PC-3 (cell line): ENCODE data around the gene GPC6. TPM values are rescaled to one million over a fixed set of nuclear protein-coding genes. Genes with fewer than 3 reads are reported as not detected.
A peak's percentile ranks its signal among the peaks of the same experiment; 100 is the strongest.

Experiments used
- ATAC-seq: fragments of 200-7000 bp; cut with Tn5 transposase; 2 replicates; pipeline ENCODE4 v1.9.1; 2020; ENCODE audit warnings: mild to moderate bottlenecking, moderate library complexity
- BruUV-seq: library from RNA; stranded (reverse); fragments of 400-500 nt; replicated peaks from 2 replicates; lab custom pipeline; 2021; lab: Mats Ljungman, UMichigan
- CTCF ChIA-PET: fragments of 300-600 bp; sonication (Branson Sonifier 250); formaldehyde crosslinking; loops from one replicate; lab custom pipeline; 2022; ENCODE audit warnings: antibody characterized with exemption; lab: Charles Lee
- POLR2A ChIA-PET: fragments of 300-600 bp; sonication (Branson Sonifier 250); formaldehyde crosslinking; loops from one replicate; lab custom pipeline; 2022; ENCODE audit warnings: antibody characterized with exemption; ENCODE audit not compliant: unreplicated experiment; lab: Charles Lee
- DNase-seq: peaks from one replicate; pipeline ENCODE4 v3.0.0-alpha.2; 2015
- H2AFZ ChIP-seq: fragments of 300-600 bp; sonication (generic); 2 replicates; pipeline ENCODE4 v1.6.0; 2016; ENCODE audit warnings: antibody characterized with exemption, low read length
- H3F3A ChIP-seq: fragments of 300-600 bp; sonication (generic); one replicate; pipeline ENCODE4 v1.6.0; 2017; ENCODE audit warnings: antibody characterized with exemption, low read length, control low read depth, mild to moderate bottlenecking; ENCODE audit not compliant: unreplicated experiment
- H3K27ac ChIP-seq: fragments of 300-600 bp; sonication (generic); 2 replicates; pipeline ENCODE4 v1.5.1; 2016; ENCODE audit warnings: mild to moderate bottlenecking, low read length
- H3K27me3 ChIP-seq: fragments of 300-600 bp; sonication (generic); 2 replicates; pipeline ENCODE4 v1.6.1; 2016; ENCODE audit warnings: low read length, mixed read lengths
- H3K36me3 ChIP-seq: fragments of 300-600 bp; sonication (generic); 2 replicates; pipeline ENCODE4 v1.6.1; 2016; ENCODE audit warnings: low read depth, mixed run types, low read length, mixed read lengths
- H3K4me1 ChIP-seq: fragments of 300-600 bp; sonication (generic); 2 replicates; pipeline ENCODE4 v1.5.1; 2016; ENCODE audit warnings: low read length; ENCODE audit not compliant: insufficient read depth
- H3K4me2 ChIP-seq: fragments of 300-600 bp; sonication (generic); 2 replicates; pipeline ENCODE4 v1.6.0; 2016; ENCODE audit warnings: low read length
- H3K4me3 ChIP-seq: fragments of 300-600 bp; sonication (generic); 2 replicates; pipeline ENCODE4 v1.5.1; 2016; ENCODE audit warnings: mild to moderate bottlenecking, low read length, mixed read lengths
- H3K79me2 ChIP-seq: fragments of 300-600 bp; sonication (generic); 2 replicates; pipeline ENCODE4 v1.6.1; 2017; ENCODE audit warnings: low read length, mixed read lengths
- H3K9ac ChIP-seq: fragments of 300-600 bp; sonication (generic); 2 replicates; pipeline ENCODE4 v1.6.0; 2016; ENCODE audit warnings: mild to moderate bottlenecking, low read length
- H3K9me2 ChIP-seq: fragments of 300-600 bp; sonication (generic); replicated peaks from 2 replicates; pipeline ENCODE4 v1.6.1; 2016; ENCODE audit warnings: mixed run types, low read length, mixed read lengths
- H3K9me3 ChIP-seq: fragments of 300-600 bp; sonication (generic); 2 replicates; pipeline ENCODE4 v1.6.1; 2016; ENCODE audit warnings: low read length, mixed read lengths
- H4K20me1 ChIP-seq: fragments of 300-600 bp; sonication (generic); 2 replicates; pipeline ENCODE4 v1.6.1; 2016; ENCODE audit warnings: low read length, mixed read lengths
- EZH2 ChIP-seq: fragments of 300-600 bp; sonication (generic); IDR thresholded peaks from one replicate; pipeline ENCODE4 v1.6.1; 2017; ENCODE audit warnings: antibody characterized with exemption, mild to moderate bottlenecking, low read length; ENCODE audit not compliant: unreplicated experiment
- EZH2phosphoT487 ChIP-seq: fragments of 300-600 bp; sonication (generic); IDR thresholded peaks from 2 replicates; pipeline ENCODE4 v1.6.1; 2018; ENCODE audit warnings: mild to moderate bottlenecking, antibody characterized with exemption, low read length, borderline replicate concordance
- intact Hi-C: fragments of 100-400 bp; cut with micrococcal nuclease; formaldehyde crosslinking; loops from 2 replicates; pipeline ENCODE4 v1.9.0; 2023
- total RNA-seq: library from RNA; depleted of rRNA; stranded (reverse); fragments of >200 nt; gene quantifications from 2 replicates; pipeline ENCODE4 v1.2.3, GENCODE V29; 2014
- TF ChIP-seq, protein P1 (sequence below): fragments of 300-600 bp; sonication (generic); conservative IDR thresholded peaks from 2 replicates; pipeline ENCODE4 v1.5.1; 2017; ENCODE audit warnings: antibody characterized with exemption, low read depth, mild to moderate bottlenecking, low read length

The GPC6 gene
- total RNA-seq, 1 experiment from 2014 or later, result 3.5 TPM

DNA sequence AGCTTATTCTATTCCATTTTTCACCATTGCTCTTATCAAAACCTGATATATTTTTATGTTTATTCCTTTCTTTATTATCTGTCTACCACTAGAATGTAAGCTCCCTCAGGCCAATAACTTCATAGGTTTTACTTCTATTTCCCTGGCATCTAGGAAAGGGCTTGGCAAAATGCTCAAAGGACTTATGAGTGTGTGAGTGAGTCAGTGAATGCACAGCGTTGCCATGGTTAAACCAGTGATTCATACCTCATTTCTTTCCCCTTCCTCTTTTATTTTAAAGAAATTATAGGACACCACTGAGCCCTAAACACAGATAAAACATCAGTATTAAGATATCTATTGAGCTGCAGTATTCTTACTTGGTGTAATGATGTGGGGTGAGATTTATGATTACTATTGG lies 162.1 kb downstream of the GPC6 start:
- H3K4me1 ChIP-seq, result no peaks in the 10 kb centered on the region
- H3K9ac ChIP-seq, result no peak overlapping the region
- H3K4me2 ChIP-seq, result no peak overlapping the region
- ATAC-seq, result peak; percentile 77
- H3K27me3 ChIP-seq, result no peaks in the 10 kb centered on the region
- H4K20me1 ChIP-seq, result no peaks in the 10 kb centered on the region
- H3K9me2 ChIP-seq, result no peaks in the 10 kb centered on the region
- peak; percentile 72 for DNase-seq
- H3F3A ChIP-seq, result no peaks in the 10 kb centered on the region
- intact Hi-C loops, result no loop called here
- no peaks in the 10 kb centered on the region for H3K9me3 ChIP-seq
- H3K36me3 ChIP-seq, result no peaks in the 10 kb centered on the region
- ChIA-PET CTCF (no interaction called here), POLR2A (no interaction called here)
- no peaks in the 10 kb centered on the region for H3K79me2 ChIP-seq
- TF ChIP-seq EZH2, result no peak
- no peak for TF ChIP-seq EZH2phosphoT487
- TF ChIP-seq, protein P1, sequence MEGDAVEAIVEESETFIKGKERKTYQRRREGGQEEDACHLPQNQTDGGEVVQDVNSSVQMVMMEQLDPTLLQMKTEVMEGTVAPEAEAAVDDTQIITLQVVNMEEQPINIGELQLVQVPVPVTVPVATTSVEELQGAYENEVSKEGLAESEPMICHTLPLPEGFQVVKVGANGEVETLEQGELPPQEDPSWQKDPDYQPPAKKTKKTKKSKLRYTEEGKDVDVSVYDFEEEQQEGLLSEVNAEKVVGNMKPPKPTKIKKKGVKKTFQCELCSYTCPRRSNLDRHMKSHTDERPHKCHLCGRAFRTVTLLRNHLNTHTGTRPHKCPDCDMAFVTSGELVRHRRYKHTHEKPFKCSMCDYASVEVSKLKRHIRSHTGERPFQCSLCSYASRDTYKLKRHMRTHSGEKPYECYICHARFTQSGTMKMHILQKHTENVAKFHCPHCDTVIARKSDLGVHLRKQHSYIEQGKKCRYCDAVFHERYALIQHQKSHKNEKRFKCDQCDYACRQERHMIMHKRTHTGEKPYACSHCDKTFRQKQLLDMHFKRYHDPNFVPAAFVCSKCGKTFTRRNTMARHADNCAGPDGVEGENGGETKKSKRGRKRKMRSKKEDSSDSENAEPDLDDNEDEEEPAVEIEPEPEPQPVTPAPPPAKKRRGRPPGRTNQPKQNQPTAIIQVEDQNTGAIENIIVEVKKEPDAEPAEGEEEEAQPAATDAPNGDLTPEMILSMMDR, result no peak
- no peak overlapping the region for H2AFZ ChIP-seq
- no peak overlapping the region for H3K4me3 ChIP-seq
- BruUV-seq, result no TSS peak
- no peak overlapping the region for H3K27ac ChIP-seq

DNA sequence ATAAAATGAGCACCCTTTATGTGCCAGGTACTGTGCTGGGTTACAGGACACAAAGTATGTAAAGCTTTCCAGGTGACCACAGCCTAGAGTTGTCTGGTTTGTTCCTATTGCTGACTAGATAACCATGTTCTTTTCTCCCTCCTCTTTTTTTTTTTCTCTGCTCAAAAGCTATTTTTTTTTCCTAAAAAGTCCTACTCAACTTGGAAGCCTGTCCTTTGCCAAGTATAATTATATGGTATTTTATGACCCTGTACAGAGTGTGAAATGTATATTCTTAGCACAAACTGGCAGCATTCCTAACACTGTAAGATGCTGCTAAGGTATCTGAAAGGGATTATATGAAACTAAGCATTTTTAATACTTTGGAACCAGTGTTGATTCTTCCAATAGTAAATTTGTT lies 171.0 kb downstream of the GPC6 start:
- Histone ChIP-seq H2AFZ (no peak overlapping the region), H3K79me2 (no peaks in the 10 kb centered on the region), H3K36me3 (no peaks in the 10 kb centered on the region), H3F3A (no peaks in the 10 kb centered on the region), H3K9ac (no peak overlapping the region), H3K27me3 (no peaks in the 10 kb centered on the region), H3K4me1 (peaks cover 9% of the 10 kb centered on the region), H4K20me1 (no peaks in the 10 kb centered on the region), H3K9me3 (no peaks in the 10 kb centered on the region), H3K9me2 (no peaks in the 10 kb centered on the region), H3K27ac (no peak overlapping the region), H3K4me3 (no peak overlapping the region), H3K4me2 (no peak overlapping the region)
- no TSS peak for BruUV-seq
- ATAC-seq, result no peak
- TF ChIP-seq EZH2phosphoT487 (no peak), EZH2 (no peak)
- TF ChIP-seq, protein P1, result no peak
- no peak for DNase-seq
- intact Hi-C loops, result no loop called here
- POLR2A ChIA-PET, result no interaction called here
- CTCF ChIA-PET, result no interaction called here

DNA sequence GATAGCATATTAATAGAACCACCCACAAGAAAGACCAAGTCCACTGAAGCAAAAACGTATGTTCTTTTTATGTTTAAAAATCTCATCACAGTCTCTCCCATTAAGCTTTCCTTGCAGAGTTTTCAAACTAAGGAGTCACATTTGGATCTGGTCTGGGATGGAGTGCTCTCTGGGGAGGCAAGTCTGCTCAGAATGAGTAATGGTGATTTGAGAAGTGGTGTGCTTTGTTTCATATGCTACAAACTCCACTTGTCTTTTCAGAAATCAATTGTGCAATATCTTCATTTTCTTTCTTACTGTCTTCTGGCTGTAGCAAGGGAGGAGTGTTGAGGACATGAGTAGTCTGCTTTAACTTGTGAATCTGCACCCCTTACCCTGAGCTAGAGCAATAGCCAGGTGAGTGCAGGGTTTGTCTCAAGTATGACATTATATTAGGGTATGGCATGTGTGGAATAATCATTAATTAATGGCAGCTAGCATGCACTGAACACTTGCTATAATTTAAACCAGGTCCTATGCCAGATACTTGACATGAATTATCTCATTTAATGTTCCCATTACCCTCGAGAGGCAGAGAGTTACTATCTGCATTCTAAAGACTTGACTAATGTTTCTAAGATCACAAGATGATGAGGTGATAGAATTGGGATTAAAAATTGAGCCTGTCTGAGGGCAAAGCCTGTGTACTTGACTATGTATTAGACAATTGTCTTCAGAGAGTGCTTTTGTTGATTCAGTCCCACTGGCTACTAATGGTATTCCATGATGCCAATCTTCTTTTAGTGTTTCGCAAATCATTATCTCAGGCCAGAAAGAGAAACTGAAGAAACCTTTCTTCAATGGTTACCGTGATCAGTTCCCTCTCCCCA lies 171.8 kb downstream of the GPC6 start:
- DNase-seq (no peak), ATAC-seq (no peak)
- intact Hi-C loops, result no loop called here
- ChIA-PET POLR2A (no interaction called here), CTCF (no interaction called here)
- Histone ChIP-seq H3K4me3 (no peak overlapping the region), H3K9me3 (no peaks in the 10 kb centered on the region), H3K79me2 (no peaks in the 10 kb centered on the region), H3K9me2 (no peaks in the 10 kb centered on the region), H3K9ac (no peak overlapping the region), H3K4me2 (no peak overlapping the region), H2AFZ (no peak overlapping the region), H3K27ac (no peak overlapping the region), H4K20me1 (no peaks in the 10 kb centered on the region), H3F3A (no peaks in the 10 kb centered on the region), H3K36me3 (no peaks in the 10 kb centered on the region), H3K27me3 (no peaks in the 10 kb centered on the region), H3K4me1 (peaks cover 9% of the 10 kb centered on the region)
- no peak for TF ChIP-seq EZH2phosphoT487
- TF ChIP-seq EZH2, result no peak
- TF ChIP-seq, protein P1, result no peak
- no TSS peak for BruUV-seq
